ENCODE data around the gene CCND1.

GRCh38 chr11:69630017-69630416, 10.9 kb upstream of the CCND1 start:
- TF ChIP-seq GATA2 (IDR thresholded peaks at IDR 0.05; ENCODE audit: low read depth, low read length) (no peak), GATA3 (IDR thresholded peaks at IDR 0.05; ENCODE audit: low read depth, low read length) (no peak)

Data from SH-SY5Y (cell line).